GM12872 (cell line): ENCODE measurements around the gene ARHGEF16.

Experiments
- TF ChIP-seq, protein P1 (sequence below): IDR thresholded peaks from 3 replicates; pipeline ENCODE4 v1.5.1; 2011; ENCODE audit warnings: low read depth, mild to moderate bottlenecking, low read length, moderate library complexity; ENCODE audit not compliant: insufficient read depth

Gene ARHGEF16

DNA sequence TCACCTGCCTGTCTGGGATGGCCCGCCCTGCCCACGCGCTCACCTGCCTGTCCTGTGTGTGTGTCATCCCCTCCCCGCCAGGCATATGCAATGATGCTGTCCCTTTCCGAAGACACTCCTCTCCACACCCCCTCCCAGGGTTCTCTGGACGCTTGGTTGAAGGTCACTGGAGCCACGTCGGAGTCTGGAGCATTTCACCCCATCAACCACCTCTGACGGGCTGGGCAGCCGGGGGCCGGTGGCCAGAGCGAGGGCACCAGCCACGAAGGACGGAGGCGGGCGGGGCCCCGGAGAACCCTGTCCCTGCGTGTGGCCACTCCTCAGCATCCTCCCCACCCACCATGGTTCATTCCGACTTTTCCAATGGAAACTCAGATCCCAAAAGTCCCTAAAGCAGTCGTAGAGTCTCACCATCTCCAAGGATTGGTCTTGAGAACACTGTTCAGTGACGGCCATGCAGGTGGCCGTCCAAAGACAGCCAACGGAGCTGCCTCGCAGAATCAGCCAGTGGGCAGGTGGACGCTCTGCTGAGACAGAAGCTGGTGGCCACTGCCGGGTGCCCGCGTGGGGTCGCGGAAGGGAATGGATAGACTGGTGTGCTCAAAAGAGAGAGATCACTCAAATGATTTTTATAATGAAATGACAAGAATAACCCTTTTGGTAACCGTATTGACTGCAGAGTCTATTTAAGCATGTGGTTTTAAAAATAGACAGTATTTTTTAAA, 20.7 kb upstream of the ARHGEF16 start:
- TF ChIP-seq, protein P1, sequence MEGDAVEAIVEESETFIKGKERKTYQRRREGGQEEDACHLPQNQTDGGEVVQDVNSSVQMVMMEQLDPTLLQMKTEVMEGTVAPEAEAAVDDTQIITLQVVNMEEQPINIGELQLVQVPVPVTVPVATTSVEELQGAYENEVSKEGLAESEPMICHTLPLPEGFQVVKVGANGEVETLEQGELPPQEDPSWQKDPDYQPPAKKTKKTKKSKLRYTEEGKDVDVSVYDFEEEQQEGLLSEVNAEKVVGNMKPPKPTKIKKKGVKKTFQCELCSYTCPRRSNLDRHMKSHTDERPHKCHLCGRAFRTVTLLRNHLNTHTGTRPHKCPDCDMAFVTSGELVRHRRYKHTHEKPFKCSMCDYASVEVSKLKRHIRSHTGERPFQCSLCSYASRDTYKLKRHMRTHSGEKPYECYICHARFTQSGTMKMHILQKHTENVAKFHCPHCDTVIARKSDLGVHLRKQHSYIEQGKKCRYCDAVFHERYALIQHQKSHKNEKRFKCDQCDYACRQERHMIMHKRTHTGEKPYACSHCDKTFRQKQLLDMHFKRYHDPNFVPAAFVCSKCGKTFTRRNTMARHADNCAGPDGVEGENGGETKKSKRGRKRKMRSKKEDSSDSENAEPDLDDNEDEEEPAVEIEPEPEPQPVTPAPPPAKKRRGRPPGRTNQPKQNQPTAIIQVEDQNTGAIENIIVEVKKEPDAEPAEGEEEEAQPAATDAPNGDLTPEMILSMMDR: no peak

DNA sequence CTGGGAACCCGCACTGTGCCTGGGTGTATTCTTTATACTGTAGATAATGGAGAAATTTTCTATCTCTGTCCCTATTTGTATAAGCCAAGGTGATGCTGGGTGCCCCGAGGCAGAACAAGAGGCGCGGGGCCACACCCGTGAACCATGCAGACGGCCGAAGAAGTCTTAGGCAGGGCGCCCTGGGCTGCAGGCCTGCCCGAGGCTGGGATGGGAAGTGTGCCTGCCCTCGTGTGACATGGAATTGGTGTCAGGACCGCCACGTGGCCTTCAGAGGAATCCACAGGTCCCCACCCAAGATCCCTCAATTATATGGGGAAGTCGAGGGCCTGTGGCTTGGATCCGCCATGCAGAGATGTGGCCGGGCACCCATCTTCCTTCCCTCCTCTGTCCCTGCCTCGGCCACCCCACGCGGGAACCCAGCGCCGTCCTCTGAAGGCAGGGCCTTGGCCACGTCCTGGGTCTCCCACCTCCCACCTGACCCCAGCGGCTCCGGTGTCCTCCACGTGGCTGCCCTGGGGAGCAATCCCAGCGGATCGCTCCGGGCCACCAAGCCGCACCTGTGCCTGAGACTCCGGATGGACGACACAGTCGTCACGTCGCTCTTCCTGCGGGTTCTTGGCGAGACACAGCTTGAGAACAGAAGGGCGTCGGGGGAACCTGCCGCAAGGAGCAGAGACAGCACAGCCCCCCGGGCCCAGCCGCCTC, 19.9 kb upstream of the ARHGEF16 start:
- TF ChIP-seq, protein P1: no peak

DNA sequence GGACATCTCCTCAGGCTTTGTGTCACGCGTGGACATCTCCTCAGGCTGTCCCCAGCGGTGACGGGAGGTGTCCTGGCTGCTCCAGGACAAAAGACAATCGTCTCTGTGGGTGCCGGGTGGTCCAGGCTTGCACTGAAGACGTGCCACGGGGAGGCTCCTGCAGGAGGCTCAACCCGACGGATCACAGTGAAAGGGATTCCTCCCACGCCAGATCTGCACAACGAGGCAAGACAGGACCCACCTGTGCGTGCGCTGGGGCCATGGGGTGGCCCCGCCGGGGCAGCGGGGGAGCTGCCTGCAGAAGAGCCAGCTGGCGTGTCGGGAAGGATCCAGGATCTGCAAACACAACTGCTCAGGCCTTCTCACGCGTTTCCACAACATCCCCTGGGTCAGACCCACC, 18.8 kb upstream of the ARHGEF16 start:
- TF ChIP-seq, protein P1: no peak

DNA sequence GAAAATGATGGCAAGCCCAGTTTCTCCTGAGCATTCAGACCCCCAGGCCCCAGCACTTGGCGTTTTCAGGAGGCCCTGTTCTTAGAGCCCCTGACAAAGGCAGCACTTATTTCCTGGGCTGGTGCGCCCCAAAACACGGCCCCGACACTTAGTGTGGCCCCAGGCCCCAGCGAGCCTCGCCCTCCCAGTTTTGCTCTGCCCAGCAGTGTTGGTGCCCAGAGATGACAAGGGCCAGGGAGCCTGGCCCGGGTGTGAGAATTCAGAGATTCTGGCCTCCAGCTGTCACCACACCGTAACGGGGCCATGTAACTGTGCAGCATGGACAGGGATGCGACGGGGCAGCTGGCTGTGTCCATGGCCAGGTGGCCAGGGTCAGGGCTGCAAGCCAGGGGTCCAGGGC, 18.0 kb upstream of the ARHGEF16 start:
- TF ChIP-seq, protein P1: no peak

DNA sequence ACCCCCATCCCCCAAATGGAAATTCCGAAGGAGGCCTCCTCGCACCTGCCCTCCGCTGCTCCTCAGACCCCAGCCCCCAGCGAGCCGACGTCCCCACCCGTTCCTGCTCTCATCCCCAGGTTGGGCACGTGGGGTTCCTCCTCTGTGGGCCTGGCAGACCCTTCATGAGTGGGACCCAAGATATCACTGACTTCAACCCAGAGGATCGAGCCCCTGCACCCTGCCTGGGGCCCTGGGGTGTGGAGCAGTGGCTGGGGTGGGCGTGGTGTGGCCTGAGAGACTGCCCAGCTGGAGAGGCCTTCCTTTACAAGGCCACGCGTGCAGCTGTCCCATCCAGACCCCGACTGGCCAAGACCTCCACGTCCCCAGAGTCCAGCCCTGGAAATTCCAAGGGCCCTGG, 17.6 kb upstream of the ARHGEF16 start:
- TF ChIP-seq, protein P1: no peak

DNA sequence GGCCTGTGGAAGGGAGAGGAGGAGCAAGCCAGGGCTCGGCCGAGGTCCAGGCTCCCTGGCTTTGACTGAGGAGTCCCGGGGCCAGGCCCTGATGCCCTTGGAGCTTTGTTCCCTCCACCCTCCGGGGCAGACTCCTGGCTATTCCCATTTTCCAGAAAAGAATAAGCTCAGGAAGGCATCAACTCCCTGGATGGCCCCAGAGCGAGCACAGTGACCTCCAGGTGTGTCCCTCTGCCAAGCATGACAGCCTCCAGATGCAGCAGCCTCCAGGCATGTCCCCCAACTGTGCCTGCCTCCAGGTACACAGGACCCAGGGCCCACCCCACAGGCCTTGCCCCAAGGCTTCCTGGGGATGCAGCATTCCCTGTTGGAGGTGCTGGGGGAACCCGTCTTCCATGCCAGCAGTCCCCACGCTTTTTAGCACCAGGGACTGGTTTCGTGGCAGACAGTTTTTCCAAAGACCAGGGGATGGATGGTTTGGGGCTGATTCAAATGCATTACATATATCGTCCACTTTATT, 15.7 kb upstream of the ARHGEF16 start:
- TF ChIP-seq, protein P1: no peak
